Measurements from ENCODE around the gene ADCY1. TPM values are rescaled to one million over a fixed set of nuclear protein-coding genes. Genes with fewer than 3 reads are reported as not detected.

The ADCY1 gene
- total and polyA plus RNA-seq, 12 donors, result 0.46 to 8.6 (median 3.4) TPM

DNA sequence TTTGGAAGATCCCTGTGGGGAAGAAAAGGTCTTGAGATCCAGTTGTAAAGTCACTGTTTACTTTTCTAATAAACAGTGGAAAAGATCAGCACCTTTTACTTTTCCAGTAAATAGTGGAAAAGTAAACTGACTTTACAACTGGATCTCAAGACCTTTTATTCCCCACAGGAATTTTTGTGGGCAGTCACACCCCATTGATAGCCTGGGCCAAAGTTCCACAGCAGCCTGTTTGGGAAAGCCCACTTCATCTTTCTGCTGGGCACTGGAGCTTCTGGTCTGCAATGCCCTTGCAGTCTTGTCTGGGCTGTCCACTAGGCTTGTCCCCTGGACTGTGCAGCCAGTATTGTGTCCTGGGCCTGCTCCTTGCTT is 50.2 kb downstream of the ADCY1 start:
- Histone ChIP-seq H3K27me3 (no peaks in the 10 kb centered on the region), H3K4me3 (no peak overlapping the region), H3K27ac (no peak overlapping the region), H3K9me3 (peaks cover 0 to 27% (median 10%) of the 10 kb centered on the region in 11 donors), H3K4me1 (no peaks in the 10 kb centered on the region), H3K36me3 (no peaks in the 10 kb centered on the region)
- ATAC-seq (no peak), DNase-seq (no peak)
- intact Hi-C loops (cut with DNase I), result no loop called here
- TF ChIP-seq, protein P1, sequence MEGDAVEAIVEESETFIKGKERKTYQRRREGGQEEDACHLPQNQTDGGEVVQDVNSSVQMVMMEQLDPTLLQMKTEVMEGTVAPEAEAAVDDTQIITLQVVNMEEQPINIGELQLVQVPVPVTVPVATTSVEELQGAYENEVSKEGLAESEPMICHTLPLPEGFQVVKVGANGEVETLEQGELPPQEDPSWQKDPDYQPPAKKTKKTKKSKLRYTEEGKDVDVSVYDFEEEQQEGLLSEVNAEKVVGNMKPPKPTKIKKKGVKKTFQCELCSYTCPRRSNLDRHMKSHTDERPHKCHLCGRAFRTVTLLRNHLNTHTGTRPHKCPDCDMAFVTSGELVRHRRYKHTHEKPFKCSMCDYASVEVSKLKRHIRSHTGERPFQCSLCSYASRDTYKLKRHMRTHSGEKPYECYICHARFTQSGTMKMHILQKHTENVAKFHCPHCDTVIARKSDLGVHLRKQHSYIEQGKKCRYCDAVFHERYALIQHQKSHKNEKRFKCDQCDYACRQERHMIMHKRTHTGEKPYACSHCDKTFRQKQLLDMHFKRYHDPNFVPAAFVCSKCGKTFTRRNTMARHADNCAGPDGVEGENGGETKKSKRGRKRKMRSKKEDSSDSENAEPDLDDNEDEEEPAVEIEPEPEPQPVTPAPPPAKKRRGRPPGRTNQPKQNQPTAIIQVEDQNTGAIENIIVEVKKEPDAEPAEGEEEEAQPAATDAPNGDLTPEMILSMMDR (IDR thresholded peaks at IDR 0.05), result no peak

DNA sequence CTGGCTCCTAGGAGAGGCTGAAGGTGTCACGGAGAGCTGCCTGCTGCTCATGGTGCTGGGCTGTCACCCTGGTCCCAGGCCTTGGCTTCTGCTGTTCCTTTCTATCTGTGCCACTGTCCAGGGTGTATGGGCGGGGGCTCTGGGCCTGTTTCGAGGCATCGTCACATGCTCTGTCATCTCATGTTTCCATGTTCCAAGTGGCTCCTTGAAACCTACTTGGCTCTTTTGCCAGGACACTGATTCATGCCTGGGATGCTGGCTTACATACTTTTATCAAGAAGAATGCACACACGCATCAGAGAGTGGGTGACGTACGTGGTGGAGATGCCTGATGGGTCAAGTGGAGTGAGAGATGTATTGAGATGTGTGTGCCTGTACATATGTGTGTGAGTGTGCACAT is 50.9 kb downstream of the ADCY1 start:
- intact Hi-C loops (cut with DNase I), result no loop called here
- DNase-seq (no peak), ATAC-seq (no peak)
- Histone ChIP-seq H3K4me1 (no peaks in the 10 kb centered on the region), H3K9me3 (peaks cover 0 to 28% (median 6%) of the 10 kb centered on the region in 11 donors), H3K27ac (no peak overlapping the region), H3K36me3 (no peaks in the 10 kb centered on the region), H3K27me3 (no peaks in the 10 kb centered on the region), H3K4me3 (no peak overlapping the region)
- WGBS, 2 donors, result 78 to 79% methylated on average over 7 of the region's 7 CpGs
- TF ChIP-seq, protein P1 (IDR thresholded peaks at IDR 0.05), result no peak

DNA sequence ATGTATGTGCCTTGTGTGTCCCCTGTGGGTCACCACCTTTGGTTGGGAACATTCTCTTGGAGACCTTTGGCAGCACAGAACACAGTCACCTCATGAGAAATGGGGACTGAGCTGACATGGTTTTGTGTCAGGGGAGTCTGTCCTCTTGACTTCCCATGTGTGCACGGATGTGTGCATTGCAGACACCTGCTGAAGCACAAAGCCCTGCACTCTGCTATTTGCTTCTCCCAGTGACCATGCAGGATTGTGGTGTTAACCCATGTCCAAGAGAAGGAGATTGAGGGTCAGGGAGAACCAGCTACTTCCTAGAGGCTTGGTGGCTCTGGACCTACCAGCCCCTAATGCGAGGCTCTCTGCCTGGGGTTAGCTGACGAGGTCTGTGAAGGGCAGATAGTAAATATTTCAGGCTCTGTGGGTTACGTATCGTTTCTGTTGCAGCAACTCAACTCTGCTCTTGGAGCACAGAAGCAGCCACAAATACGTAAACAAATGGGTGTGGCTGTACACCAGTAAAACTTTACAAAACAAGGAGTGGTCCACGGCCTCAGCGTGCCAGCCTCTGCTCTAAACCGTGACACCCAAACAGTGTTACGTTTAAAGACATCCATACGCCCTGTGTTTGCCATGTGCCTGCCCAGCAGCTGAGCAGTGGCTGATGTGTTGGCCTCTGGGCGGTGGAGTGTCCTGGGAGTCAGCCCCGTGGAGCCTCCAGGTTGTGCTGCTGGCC is 51.7 kb downstream of the ADCY1 start:
- WGBS, 2 donors, result 90 to 93% methylated on average over 13 of the region's 13 CpGs
- Histone ChIP-seq H3K9me3 (peaks cover 0 to 26% (median 0%) of the 10 kb centered on the region in 11 donors), H3K4me3 (no peak overlapping the region), H3K36me3 (no peaks in the 10 kb centered on the region), H3K27ac (no peak overlapping the region), H3K27me3 (no peaks in the 10 kb centered on the region), H3K4me1 (no peaks in the 10 kb centered on the region)
- no peak for DNase-seq
- intact Hi-C loops (cut with DNase I), result no loop called here
- TF ChIP-seq, protein P1 (IDR thresholded peaks at IDR 0.05), result no peak
- no peak for ATAC-seq

DNA sequence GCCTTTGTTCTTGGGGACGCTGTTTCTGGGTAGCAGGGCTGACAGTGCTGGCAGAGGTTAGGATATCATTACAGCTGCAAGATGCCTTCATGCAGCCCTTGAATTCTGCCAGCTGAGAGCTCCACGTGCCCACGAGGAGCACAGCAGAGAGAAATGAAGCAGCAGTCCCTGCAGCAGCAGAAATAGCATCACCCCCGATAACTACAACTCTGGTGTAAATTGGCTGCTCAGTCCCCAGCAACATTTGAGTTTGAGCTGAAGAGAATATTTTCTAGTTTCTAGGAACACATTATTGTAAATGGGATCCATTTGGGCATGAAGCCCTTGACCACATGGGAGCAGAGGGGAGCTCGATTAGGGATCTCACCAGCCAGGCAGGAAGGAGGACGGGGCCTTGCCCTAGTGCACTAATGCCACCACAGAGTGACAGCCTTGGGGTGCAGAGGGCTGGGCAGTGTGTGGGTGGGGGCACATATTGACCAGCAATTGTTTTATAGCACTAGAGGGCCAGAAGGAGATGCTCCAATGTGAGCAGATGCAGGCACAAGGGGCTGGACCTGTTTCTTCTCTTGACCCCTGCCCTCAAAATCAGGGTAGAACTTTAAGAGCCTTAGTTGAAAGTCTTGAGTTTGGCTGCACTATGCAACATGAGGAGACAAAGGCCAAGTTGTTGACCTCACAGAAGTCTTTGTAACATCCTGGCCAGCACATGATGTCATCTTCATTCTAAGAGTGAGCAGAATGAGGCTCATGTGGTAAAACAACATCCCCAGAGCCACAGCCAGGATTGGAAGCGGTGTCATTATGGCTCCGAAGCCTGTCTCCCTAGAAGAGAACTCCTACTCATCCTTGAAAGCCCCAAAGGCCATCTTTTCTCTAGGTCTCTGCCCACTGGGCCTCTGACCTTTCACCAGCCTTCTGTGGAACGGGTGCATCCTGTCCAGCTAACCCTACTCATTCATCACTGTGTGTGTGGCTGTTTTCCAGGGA is 52.6 kb downstream of the ADCY1 start:
- Histone ChIP-seq H3K9me3 (peaks cover 0 to 18% (median 0%) of the 10 kb centered on the region in 11 donors), H3K27me3 (no peaks in the 10 kb centered on the region), H3K27ac (no peak overlapping the region), H3K4me1 (no peaks in the 10 kb centered on the region), H3K4me3 (no peak overlapping the region), H3K36me3 (no peaks in the 10 kb centered on the region)
- ATAC-seq (peak in 1 of 8 donors; percentile 43), DNase-seq (no peak)
- WGBS, 2 donors, result 81 to 89% methylated on average over 9 of the region's 9 CpGs
- TF ChIP-seq, protein P1 (IDR thresholded peaks at IDR 0.05), result no peak
- intact Hi-C loops (cut with DNase I), result no loop called here
